NCI-H2227 (cell line): Measurements from ENCODE around the gene ATP6V0B.

Experiments used
- DNase-seq: peaks from one replicate; lab custom pipeline; 2025; ENCODE audit not compliant: unreplicated experiment; lab: John Stamatoyannopoulos, UW

The ATP6V0B gene

GRCh38 chr1:43945674-43946235 lies 29.0 kb upstream of the ATP6V0B start:
- no peak for DNase-seq

GRCh38 chr1:43946236-43947060 lies 28.3 kb upstream of the ATP6V0B start, which contains the start of gene IPO13:
Gene IPO13, plus strand, starts transcription at chr1:43946950. Its CDS starts 651 bp downstream, at chr1:43947601.
- DNase-seq, result peak; percentile 98

GRCh38 chr1:43947061-43947873 lies 27.5 kb upstream of the ATP6V0B start:
- DNase-seq, result no peak

- DNase-seq, result no peak
These were observed 26.8 kb upstream of the ATP6V0B start for GRCh38 chr1:43947874-43948437.

GRCh38 chr1:43949678-43950077 lies 25.1 kb upstream of the ATP6V0B start:
- no peak for DNase-seq

- no peak for DNase-seq
These were observed 23.5 kb upstream of the ATP6V0B start for GRCh38 chr1:43951021-43951985.

GRCh38 chr1:43952731-43953346 lies 21.9 kb upstream of the ATP6V0B start:
- DNase-seq, result peak; percentile 99

- peak; percentile 39 for DNase-seq
These were observed 21.4 kb upstream of the ATP6V0B start for GRCh38 chr1:43953361-43953760.

- DNase-seq, result no peak
These were observed 20.7 kb upstream of the ATP6V0B start for GRCh38 chr1:43954036-43954435.

GRCh38 chr1:43956234-43956633 lies 18.5 kb upstream of the ATP6V0B start:
- DNase-seq, result no peak

- DNase-seq, result no peak
These were observed 17.2 kb upstream of the ATP6V0B start for GRCh38 chr1:43957407-43958040.

GRCh38 chr1:43958351-43959255 lies 16.2 kb upstream of the ATP6V0B start:
- peak; percentile 12 for DNase-seq

- no peak for DNase-seq
These were observed 14.0 kb upstream of the ATP6V0B start for GRCh38 chr1:43960798-43961197.

- no peak for DNase-seq
These were observed 13.1 kb upstream of the ATP6V0B start for GRCh38 chr1:43961692-43962091.

- DNase-seq, result no peak
These were observed 12.4 kb upstream of the ATP6V0B start for GRCh38 chr1:43962324-43962723.

- no peak for DNase-seq
These were observed 11.8 kb upstream of the ATP6V0B start for GRCh38 chr1:43963006-43963405.

GRCh38 chr1:43963890-43964289 lies 10.9 kb upstream of the ATP6V0B start:
- DNase-seq, result no peak

- DNase-seq, result no peak
These were observed 9.4 kb upstream of the ATP6V0B start for GRCh38 chr1:43965316-43965715.
